HCT116 (cell line): ENCODE data around the gene PHF21A.

Source experiments
- CTCF ChIP-seq, 3 experiments: fragments of 200-600 bp in 1 of 3; sonication (generic) in 1 of 3; IDR thresholded peaks in 2 of 3; conservative IDR thresholded peaks in 1 of 3; 2 replicates each; pipeline ENCODE4 v1.5.1; 2012 to 2017; ENCODE audit warnings: low read depth in 2 of 3, low read length in 2 of 3, antibody characterized with exemption in 1 of 3, borderline replicate concordance in 1 of 3, control low read depth in 1 of 3, mild to moderate bottlenecking in 1 of 3, mixed read lengths in 1 of 3, mixed run types in 1 of 3, moderate library complexity in 1 of 3; ENCODE audit not compliant: insufficient read depth in 1 of 3
- EZH2 ChIP-seq: fragments of 200-600 bp; sonication (generic); IDR thresholded peaks from 2 replicates; pipeline ENCODE4 v1.6.1; 2017; ENCODE audit warnings: antibody characterized with exemption, mixed run types
- POLR2A ChIP-seq: IDR thresholded peaks from 2 replicates; pipeline ENCODE4 v1.7.0; 2011; ENCODE audit warnings: borderline replicate concordance; ENCODE audit not compliant: insufficient read depth, insufficient read length; ENCODE audit errors: extremely low read depth
- REST ChIP-seq: IDR thresholded peaks from 2 replicates; pipeline ENCODE4 v1.6.1; 2012; ENCODE audit warnings: low read depth
- YY1 ChIP-seq: IDR thresholded peaks from 2 replicates; pipeline ENCODE4 v1.6.1; 2011; ENCODE audit warnings: low read length, low read depth, moderate library complexity, mild to moderate bottlenecking; ENCODE audit not compliant: insufficient replicate concordance; ENCODE audit errors: extremely low read depth
- ZBTB33 ChIP-seq: IDR thresholded peaks from 2 replicates; pipeline ENCODE4 v1.6.1; 2011; ENCODE audit warnings: mild to moderate bottlenecking, low read length, moderate library complexity; ENCODE audit not compliant: insufficient replicate concordance; ENCODE audit errors: extremely low read depth

- TF ChIP-seq ZBTB33: no peak
- no peak for TF ChIP-seq CTCF (IDR thresholded peaks at IDR 0.05 in 2 of 3, conservative IDR thresholded peaks at IDR 0.05 in 1 of 3; ENCODE audit: borderline replicate concordance in 1 of 3, insufficient read depth in 1 of 3, low read depth in 2 of 3, low read length in 2 of 3)
- no peak for TF ChIP-seq POLR2A
- no peak for TF ChIP-seq EZH2
- TF ChIP-seq YY1: no peak
- TF ChIP-seq REST: no peak
These were observed 76.7 kb downstream of the PHF21A start for GRCh38 chr11:46044601-46045000.
